Measurements from ENCODE around the gene DDX42. TPM values are rescaled to one million over a fixed set of nuclear protein-coding genes. Genes with fewer than 3 reads are reported as not detected.

DDX42 gene
- total and polyA plus RNA-seq, 12 donors: 27.7 to 69.9 (median 61.8) TPM

- peak; percentile 94 to 97 for DNase-seq
- TF ChIP-seq CTCF (IDR thresholded peaks at IDR 0.05): peak in 7 of 9 donors; percentile 17 to 71 (median 59)
- peak within 1 kb of the TSS; percentile 84 to 98 (median 94) for H3K27ac ChIP-seq
- WGBS, 2 donors: 0% methylated on average over 57 to 58 of the region's 58 CpGs
- peak within 1 kb of the TSS; percentile 69 to 98 (median 86) for H3K4me3 ChIP-seq
- peak; percentile 93 to 98 (median 96) for ATAC-seq
- no peaks in the 10 kb centered on the region for H3K27me3 ChIP-seq
- no peaks in the 10 kb centered on the region for H3K9me3 ChIP-seq
- peaks cover 0 to 76% (median 65%) of the 10 kb centered on the region in 9 donors for H3K36me3 ChIP-seq
- peaks cover 5 to 35% (median 29%) of the 10 kb centered on the region in 9 donors for H3K4me1 ChIP-seq
- intact Hi-C loops (cut with DNase I): loop anchor here in 6 of 10 donors (1.0 to 10.0 kb wide), 4 partner anchors 15 to 678 kb away; partner anchors contain the start of genes SMARCD2 (in 3 of the 6), CCDC47 (in 2 of the 6), DDX42 (in 2 of the 6) and CEP95 (in 1 of the 6)
Observed at GRCh38 chr17:63827002-63827800, 53.2 kb downstream of the DDX42 start, which contains the start of the genes FTSJ3 and PSMC5. Gene FTSJ3 (minus strand): TSS chr17:63827663. CDS start chr17:63826902, 761 bp downstream. Gene PSMC5 (plus strand): TSS chr17:63827431. CDS start chr17:63827491, 60 bp downstream.

- DNase-seq (no peak), ATAC-seq (no peak)
- H3K27me3 ChIP-seq: no peaks in the 10 kb centered on the region
- H3K27ac ChIP-seq: peak overlapping the region; percentile 84 to 98 (median 94)
- no peaks in the 10 kb centered on the region for H3K9me3 ChIP-seq
- H3K36me3 ChIP-seq: peaks cover 5 to 76% (median 65%) of the 10 kb centered on the region in 9 donors
- peak overlapping the region; percentile 69 to 98 (median 86) for H3K4me3 ChIP-seq
- no peak for TF ChIP-seq CTCF (IDR thresholded peaks at IDR 0.05)
- peaks cover 5 to 33% (median 29%) of the 10 kb centered on the region in 9 donors for H3K4me1 ChIP-seq
- intact Hi-C loops (cut with DNase I): loop anchor here in 6 of 10 donors (1.0 to 10.0 kb wide), 4 partner anchors 14 to 677 kb away; partner anchors contain the start of genes SMARCD2 (in 3 of the 6), CCDC47 (in 2 of the 6), DDX42 (in 2 of the 6) and CEP95 (in 1 of the 6)
- WGBS, 2 donors: 0 to 2% methylated on average over 19 of the region's 19 CpGs
Observed at GRCh38 chr17:63827801-63828221, 53.8 kb downstream of the DDX42 start.

GRCh38 chr17:63828936-63829335 is 55.0 kb downstream of the DDX42 start:
- no peaks in the 10 kb centered on the region for H3K27me3 ChIP-seq
- intact Hi-C loops (cut with DNase I): loop anchor here in 3 of 10 donors (5.0 to 10.0 kb wide), 3 partner anchors 52 to 676 kb away; partner anchors contain the start of genes CCDC47 (in 2 of the 3), DDX42 (in 2 of the 3), CEP95 (in 1 of the 3) and DDX5 (in 1 of the 3)
- no peak for TF ChIP-seq CTCF (IDR thresholded peaks at IDR 0.05)
- H3K9me3 ChIP-seq: no peaks in the 10 kb centered on the region
- ATAC-seq (no peak), DNase-seq (no peak)
- 94 to 95% methylated on average over 3 of the region's 3 CpGs for WGBS, 2 donors
- H3K36me3 ChIP-seq: peaks cover 4 to 76% (median 66%) of the 10 kb centered on the region in 9 donors
- peak overlapping the region in 1 of 10 donors; percentile 69 for H3K4me3 ChIP-seq
- H3K27ac ChIP-seq: peak overlapping the region in 1 of 10 donors; percentile 96
- peaks cover 5 to 33% (median 29%) of the 10 kb centered on the region in 9 donors for H3K4me1 ChIP-seq

- DNase-seq (no peak), ATAC-seq (no peak)
- TF ChIP-seq CTCF (IDR thresholded peaks at IDR 0.05): no peak
- intact Hi-C loops (cut with DNase I): loop anchor here in 1 of 10 donors (10.0 kb wide), 1 partner anchor 135 kb away; no protein-coding TSS in a partner anchor
- Histone ChIP-seq H3K9me3 (no peaks in the 10 kb centered on the region), H3K4me3 (no peak overlapping the region), H3K4me1 (peaks cover 5 to 42% (median 32%) of the 10 kb centered on the region in 9 donors), H3K36me3 (peaks cover 4 to 76% (median 64%) of the 10 kb centered on the region in 9 donors), H3K27ac (no peak overlapping the region), H3K27me3 (no peaks in the 10 kb centered on the region)
- 94 to 95% methylated on average over 5 of the region's 5 CpGs for WGBS, 2 donors
Observed at GRCh38 chr17:63830278-63830677, 56.3 kb downstream of the DDX42 start.

Data from heart right ventricle (tissue), 16 donors.